ENCODE data around the gene RDH8. TPM values are rescaled to one million over a fixed set of nuclear protein-coding genes. Genes with fewer than 3 reads are reported as not detected.

The RDH8 gene
- total RNA-seq, 1 donor from 2014 or later: not detected

- Mint-ChIP-seq H3K4me3 (no peak overlapping the region), H3K36me3 (no peaks in the 10 kb centered on the region), H3K4me1 (no peaks in the 10 kb centered on the region), H3K27me3 (ENCODE audit: insufficient read depth, low read depth) (peaks cover 15% of the 10 kb centered on the region), H3K9me3 (no peaks in the 10 kb centered on the region), H3K27ac (no peak overlapping the region)
- no peak for DNase-seq (ENCODE audit: low spot score)
- no peak overlapping the region for H3K9ac ChIP-seq
- peaks cover 16% of the 10 kb centered on the region for H3K27me3 ChIP-seq
- no peak for TF ChIP-seq EZH2phosphoT487 (IDR thresholded peaks at IDR 0.05)
- no peak for TF ChIP-seq CTCF (IDR thresholded peaks at IDR 0.05)
- TF ChIP-seq EZH2 (IDR thresholded peaks at IDR 0.05): no peak
- no peak overlapping the region for H3K4me3 ChIP-seq
- no peak overlapping the region for H3K4me2 ChIP-seq
- no peaks in the 10 kb centered on the region for H3K4me1 ChIP-seq
- H2AFZ ChIP-seq (replicated peaks): no peak overlapping the region
- no peak overlapping the region for H3K27ac ChIP-seq
- no peaks in the 10 kb centered on the region for H4K20me1 ChIP-seq (ENCODE audit: low read depth)
- no peaks in the 10 kb centered on the region for H3K9me3 ChIP-seq (ENCODE audit: low read depth)
- H3F3A ChIP-seq (ENCODE audit: low read depth): no peaks in the 10 kb centered on the region
- no peaks in the 10 kb centered on the region for H3K79me2 ChIP-seq (ENCODE audit: low read depth)
- no peaks in the 10 kb centered on the region for H3K36me3 ChIP-seq
Measured at GRCh38 chr19:10052602-10053360, 39.5 kb downstream of the RDH8 start.

GRCh38 chr19:10061717-10062310 lies 48.5 kb downstream of the RDH8 start:
- H3K4me2 ChIP-seq: no peak overlapping the region
- peak; percentile 71 for DNase-seq (ENCODE audit: low spot score)
- no peaks in the 10 kb centered on the region for H3F3A ChIP-seq (ENCODE audit: low read depth)
- H4K20me1 ChIP-seq (ENCODE audit: low read depth): no peaks in the 10 kb centered on the region
- H3K4me3 ChIP-seq: no peak overlapping the region
- no peaks in the 10 kb centered on the region for H3K9me3 ChIP-seq (ENCODE audit: low read depth)
- H3K4me1 ChIP-seq: no peaks in the 10 kb centered on the region
- Mint-ChIP-seq H3K4me1 (no peaks in the 10 kb centered on the region), H3K27ac (no peak overlapping the region), H3K27me3 (ENCODE audit: insufficient read depth, low read depth) (peaks cover 16% of the 10 kb centered on the region), H3K4me3 (no peak overlapping the region), H3K9me3 (no peaks in the 10 kb centered on the region), H3K36me3 (no peaks in the 10 kb centered on the region)
- peaks cover 27% of the 10 kb centered on the region for H3K27me3 ChIP-seq
- H3K27ac ChIP-seq: no peak overlapping the region
- H3K79me2 ChIP-seq (ENCODE audit: low read depth): no peaks in the 10 kb centered on the region
- no peak overlapping the region for H2AFZ ChIP-seq (replicated peaks)
- no peak overlapping the region for H3K9ac ChIP-seq
- TF ChIP-seq CTCF (IDR thresholded peaks at IDR 0.05): no peak
- TF ChIP-seq EZH2 (IDR thresholded peaks at IDR 0.05): no peak
- TF ChIP-seq EZH2phosphoT487 (IDR thresholded peaks at IDR 0.05): no peak
- no peaks in the 10 kb centered on the region for H3K36me3 ChIP-seq

GRCh38 chr19:10068205-10068604 lies 54.9 kb downstream of the RDH8 start:
- H3K9ac ChIP-seq: no peak overlapping the region
- peaks cover 23% of the 10 kb centered on the region for H3K27me3 Mint-ChIP-seq (ENCODE audit: insufficient read depth, low read depth)
- no peaks in the 10 kb centered on the region for H3F3A ChIP-seq (ENCODE audit: low read depth)
- H4K20me1 ChIP-seq (ENCODE audit: low read depth): no peaks in the 10 kb centered on the region
- no peaks in the 10 kb centered on the region for H3K9me3 Mint-ChIP-seq
- H3K4me1 Mint-ChIP-seq: no peaks in the 10 kb centered on the region
- H3K4me3 Mint-ChIP-seq: no peak overlapping the region
- H2AFZ ChIP-seq (replicated peaks): no peak overlapping the region
- H3K27ac ChIP-seq: no peak overlapping the region
- no peak for DNase-seq (ENCODE audit: low spot score)
- H3K4me3 ChIP-seq: no peak overlapping the region
- H3K27me3 ChIP-seq: peaks cover 10% of the 10 kb centered on the region
- no peak overlapping the region for H3K27ac Mint-ChIP-seq
- H3K4me2 ChIP-seq: no peak overlapping the region
- no peaks in the 10 kb centered on the region for H3K4me1 ChIP-seq
- no peak for TF ChIP-seq EZH2phosphoT487 (IDR thresholded peaks at IDR 0.05)
- TF ChIP-seq CTCF (IDR thresholded peaks at IDR 0.05): no peak
- TF ChIP-seq EZH2 (IDR thresholded peaks at IDR 0.05): no peak
- H3K36me3 ChIP-seq: no peaks in the 10 kb centered on the region
- H3K9me3 ChIP-seq (ENCODE audit: low read depth): no peaks in the 10 kb centered on the region
- H3K36me3 Mint-ChIP-seq: no peaks in the 10 kb centered on the region
- no peaks in the 10 kb centered on the region for H3K79me2 ChIP-seq (ENCODE audit: low read depth)
